BJ (cell line): ENCODE measurements around the gene CALML5. TPM values are rescaled to one million over a fixed set of nuclear protein-coding genes. Genes with fewer than 3 reads are reported as not detected.

Experiments used
- CTCF ChIA-PET: fragments of 350-600 bp; formaldehyde crosslinking; extraction: SDS; loops from one replicate; lab custom pipeline; 2021; ENCODE audit warnings: antibody characterized with exemption, inconsistent platforms; lab: Yijun Ruan, JAX
- POLR2A ChIA-PET: fragments of 300-600 bp; sonication (Branson Sonifier 250); formaldehyde crosslinking; extraction: SDS; loops from one replicate; lab custom pipeline; 2021; ENCODE audit warnings: antibody characterized with exemption; lab: Charles Lee
- DNase-seq: peaks from one replicate; pipeline ENCODE4 v3.0.0-alpha.2; 2011; ENCODE audit warnings: low read depth
- H3K27me3 ChIP-seq: 2 replicates; pipeline ENCODE4 v1.6.0; 2011; ENCODE audit warnings: low read length; ENCODE audit not compliant: control insufficient read depth, insufficient read depth
- H3K36me3 ChIP-seq: 2 replicates; pipeline ENCODE4 v1.5.1; 2011; ENCODE audit warnings: low read length; ENCODE audit not compliant: control insufficient read depth, insufficient read depth
- H3K4me3 ChIP-seq: 2 replicates; pipeline ENCODE4 v1.5.1; 2011; ENCODE audit warnings: low read depth, mild to moderate bottlenecking, control low read depth, low read length
- CTCF ChIP-seq: IDR thresholded peaks from 2 replicates; pipeline ENCODE4 v1.5.1; 2011; ENCODE audit warnings: low read depth, mild to moderate bottlenecking, control low read depth, inconsistent platforms, low read length, moderate library complexity; ENCODE audit not compliant: insufficient read depth
- polyA plus RNA-seq: library from polyadenylated mRNA; depleted of rRNA; stranded (reverse); fragments of >200 nt; gene quantifications from 2 replicates; pipeline ENCODE4 v1.2.3, GENCODE V29; 2011

CALML5 gene
- polyA plus RNA-seq, 1 experiment = not detected

GRCh38 chr10:5510281-5511072 lies 11.1 kb upstream of the CALML5 start:
- H3K4me3 ChIP-seq = no peak overlapping the region
- POLR2A ChIA-PET = no interaction called here
- CTCF ChIA-PET = interaction anchor here (1.4 kb wide), 1 partner anchor 112 kb away, joined by 4 read pairs; no protein-coding TSS in a partner anchor
- H3K27me3 ChIP-seq = peaks cover 2% of the 10 kb centered on the region; the same call in 1 of the 2 replicates
- no peak for DNase-seq
- TF ChIP-seq CTCF = no peak
- H3K36me3 ChIP-seq = no peaks in the 10 kb centered on the region

GRCh38 chr10:5509691-5510090 lies 10.3 kb upstream of the CALML5 start:
- Histone ChIP-seq H3K36me3 (no peaks in the 10 kb centered on the region), H3K27me3 (peaks cover 2% of the 10 kb centered on the region; the same call in 1 of the 2 replicates), H3K4me3 (no peak overlapping the region)
- TF ChIP-seq CTCF = no peak
- POLR2A ChIA-PET = interaction anchor here (0.6 kb wide), 1 partner anchor 9 kb away, joined by 3 read pairs; no protein-coding TSS in a partner anchor
- DNase-seq = no peak
- CTCF ChIA-PET = no interaction called here

- H3K36me3 ChIP-seq = no peaks in the 10 kb centered on the region
- H3K27me3 ChIP-seq = peaks cover 2% of the 10 kb centered on the region; the same call in 1 of the 2 replicates
- ChIA-PET POLR2A (interaction anchor here (0.6 kb wide), 1 partner anchor 9 kb away, joined by 3 read pairs; no protein-coding TSS in a partner anchor), CTCF (no interaction called here)
- no peak overlapping the region for H3K4me3 ChIP-seq
- no peak for TF ChIP-seq CTCF
- DNase-seq = no peak
Measured at GRCh38 chr10:5509236-5509635, 9.9 kb upstream of the CALML5 start.

- H3K36me3 ChIP-seq = no peaks in the 10 kb centered on the region
- TF ChIP-seq CTCF = no peak
- H3K27me3 ChIP-seq = peaks cover 2% of the 10 kb centered on the region; the same call in 1 of the 2 replicates
- CTCF ChIA-PET = no interaction called here
- H3K4me3 ChIP-seq = no peak overlapping the region
- DNase-seq = no peak
- POLR2A ChIA-PET = no interaction called here
Measured at GRCh38 chr10:5508786-5509185, 9.4 kb upstream of the CALML5 start.

- TF ChIP-seq CTCF = no peak
- H3K36me3 ChIP-seq = no peaks in the 10 kb centered on the region
- CTCF ChIA-PET = no interaction called here
- DNase-seq = no peak
- H3K4me3 ChIP-seq = no peak overlapping the region
- H3K27me3 ChIP-seq = peaks cover 2% of the 10 kb centered on the region; the same call in 1 of the 2 replicates
- POLR2A ChIA-PET = no interaction called here
Measured at GRCh38 chr10:5508161-5508604, 8.8 kb upstream of the CALML5 start.
